Breast epithelium (tissue), 4 donors: ENCODE results near the gene NTN3. TPM values are rescaled to one million over a fixed set of nuclear protein-coding genes. Genes with fewer than 3 reads are reported as not detected.

Source experiments
- DNase-seq, 2 donors: peaks; one replicate each; pipeline ENCODE4 v3.0.0-alpha.2; 2019; ENCODE audit warnings: low spot score in 2 of 2
- H3K27ac ChIP-seq, 2 donors: fragments of 200-600 bp; sonication (generic) in 1 of 2; one replicate each; pipeline ENCODE4 v1.5.1; 2016 to 2019; ENCODE audit warnings: mild to moderate bottlenecking in 1 of 2
- H3K27me3 ChIP-seq, 2 donors: fragments of 200-600 bp; sonication (generic) in 1 of 2; one replicate each; pipeline versions ENCODE4 v1.5.1 to v1.6.0; 2017 to 2019; ENCODE audit warnings: control low read depth in 1 of 2, mild to moderate bottlenecking in 1 of 2
- H3K36me3 ChIP-seq: fragments of 200-600 bp; one replicate; pipeline ENCODE4 v1.5.1; 2019
- H3K4me1 ChIP-seq, 2 donors: fragments of 200-600 bp; sonication (generic); one replicate each; pipeline ENCODE4 v1.5.1; 2016 to 2019; ENCODE audit warnings: control low read depth in 1 of 2
- H3K4me3 ChIP-seq, 3 donors: fragments of 200-600 bp; sonication (generic); 1 replicate in 2 of 3; 2 replicates in 1 of 3; pipeline ENCODE4 v1.5.1; 2016 to 2019; ENCODE audit warnings: mild to moderate bottlenecking in 3 of 3, moderate library complexity in 2 of 3
- H3K9me3 ChIP-seq, 2 donors: fragments of 200-600 bp; sonication (generic) in 1 of 2; one replicate each; pipeline ENCODE4 v1.5.1; 2016 to 2019; ENCODE audit warnings: control low read depth in 1 of 2
- POLR2A ChIP-seq: fragments of 450-650 bp; IDR thresholded peaks from one replicate; pipeline ENCODE4 v1.6.1; 2016; ENCODE audit warnings: antibody characterized with exemption, mild to moderate bottlenecking, moderate library complexity
- POLR2AphosphoS5 ChIP-seq, 3 donors: sonication (generic); formaldehyde crosslinking; IDR thresholded peaks; one replicate each; pipeline ENCODE4 v1.6.1; 2017; ENCODE audit warnings: antibody characterized with exemption in 3 of 3
- intact Hi-C: fragments of 100-400 bp; cut with DNase I; formaldehyde crosslinking; loops from one replicate; pipeline ENCODE4 v1.15.1; 2023; ENCODE audit warnings: low total_unique reads
- total RNA-seq, 3 donors: library from RNA; depleted of rRNA; stranded (reverse); fragments of >200 nt; gene quantifications; one replicate each; pipeline ENCODE4 v1.1.0, GENCODE V29; 2016
- TF ChIP-seq, protein P1 (sequence below), 3 donors: fragments of 450-650 bp; IDR thresholded peaks; one replicate each; pipeline ENCODE4 v1.5.1; 2016 to 2017; ENCODE audit warnings: antibody characterized with exemption in 3 of 3, mild to moderate bottlenecking in 3 of 3, moderate library complexity in 3 of 3

Gene NTN3
- total RNA-seq, 3 donors from 2014 or later: not detected

GRCh38 chr16:2425825-2426430, 45.2 kb upstream of the NTN3 start:
- Histone ChIP-seq H3K9me3 (no peaks in the 10 kb centered on the region), H3K36me3 (no peaks in the 10 kb centered on the region), H3K4me1 (peaks cover 5 to 6% of the 10 kb centered on the region in 2 donors), H3K27ac (no peak overlapping the region), H3K27me3 (no peaks in the 10 kb centered on the region), H3K4me3 (no peak overlapping the region)
- intact Hi-C loops: loop anchor here (10.0 kb wide), 1 partner anchor 81 kb away; the partner anchor contains the start of gene ABCA3
- no peak for TF ChIP-seq POLR2AphosphoS5 (IDR thresholded peaks at IDR 0.05)
- TF ChIP-seq POLR2A: no peak
- TF ChIP-seq, protein P1, sequence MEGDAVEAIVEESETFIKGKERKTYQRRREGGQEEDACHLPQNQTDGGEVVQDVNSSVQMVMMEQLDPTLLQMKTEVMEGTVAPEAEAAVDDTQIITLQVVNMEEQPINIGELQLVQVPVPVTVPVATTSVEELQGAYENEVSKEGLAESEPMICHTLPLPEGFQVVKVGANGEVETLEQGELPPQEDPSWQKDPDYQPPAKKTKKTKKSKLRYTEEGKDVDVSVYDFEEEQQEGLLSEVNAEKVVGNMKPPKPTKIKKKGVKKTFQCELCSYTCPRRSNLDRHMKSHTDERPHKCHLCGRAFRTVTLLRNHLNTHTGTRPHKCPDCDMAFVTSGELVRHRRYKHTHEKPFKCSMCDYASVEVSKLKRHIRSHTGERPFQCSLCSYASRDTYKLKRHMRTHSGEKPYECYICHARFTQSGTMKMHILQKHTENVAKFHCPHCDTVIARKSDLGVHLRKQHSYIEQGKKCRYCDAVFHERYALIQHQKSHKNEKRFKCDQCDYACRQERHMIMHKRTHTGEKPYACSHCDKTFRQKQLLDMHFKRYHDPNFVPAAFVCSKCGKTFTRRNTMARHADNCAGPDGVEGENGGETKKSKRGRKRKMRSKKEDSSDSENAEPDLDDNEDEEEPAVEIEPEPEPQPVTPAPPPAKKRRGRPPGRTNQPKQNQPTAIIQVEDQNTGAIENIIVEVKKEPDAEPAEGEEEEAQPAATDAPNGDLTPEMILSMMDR (IDR thresholded peaks at IDR 0.05): no peak
- DNase-seq: no peak

- Histone ChIP-seq H3K9me3 (no peaks in the 10 kb centered on the region), H3K4me1 (peaks cover 5 to 6% of the 10 kb centered on the region in 2 donors), H3K27me3 (no peaks in the 10 kb centered on the region), H3K27ac (no peak overlapping the region), H3K36me3 (no peaks in the 10 kb centered on the region), H3K4me3 (no peak overlapping the region)
- no peak for DNase-seq
- TF ChIP-seq, protein P1 (IDR thresholded peaks at IDR 0.05): no peak
- TF ChIP-seq POLR2A (no peak), POLR2AphosphoS5 (IDR thresholded peaks at IDR 0.05) (no peak)
- intact Hi-C loops: loop anchor here (10.0 kb wide), 1 partner anchor 82 kb away; the partner anchor contains the start of gene ABCA3
Observed at GRCh38 chr16:2426941-2427361, 44.1 kb upstream of the NTN3 start.

DNA sequence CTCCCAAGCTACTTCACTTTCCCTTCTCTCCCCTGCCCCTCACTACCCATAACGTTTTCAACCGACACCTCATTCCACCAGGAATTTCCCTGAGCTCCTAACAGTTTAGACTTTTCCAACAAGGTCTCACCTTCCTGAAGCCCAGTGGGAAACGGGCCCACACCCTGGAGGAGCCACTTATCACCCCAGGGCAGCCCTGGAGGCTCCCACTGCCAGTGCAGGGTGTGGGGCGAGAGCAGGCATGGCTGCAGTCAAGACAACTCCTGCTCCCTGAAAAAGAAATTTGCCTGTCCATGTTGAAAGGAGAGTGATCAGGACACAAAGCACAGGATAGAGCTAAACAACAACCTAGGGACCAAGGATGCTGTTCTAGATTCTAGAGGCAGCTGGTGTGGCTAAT, 43.6 kb upstream of the NTN3 start:
- Histone ChIP-seq H3K4me1 (peaks cover 5 to 6% of the 10 kb centered on the region in 2 donors), H3K9me3 (no peaks in the 10 kb centered on the region), H3K27ac (no peak overlapping the region), H3K36me3 (no peaks in the 10 kb centered on the region), H3K27me3 (no peaks in the 10 kb centered on the region), H3K4me3 (no peak overlapping the region)
- TF ChIP-seq POLR2AphosphoS5 (IDR thresholded peaks at IDR 0.05): no peak
- TF ChIP-seq, protein P1 (IDR thresholded peaks at IDR 0.05): no peak
- TF ChIP-seq POLR2A: no peak
- DNase-seq: no peak
- intact Hi-C loops: loop anchor here (10.0 kb wide), 1 partner anchor 83 kb away; the partner anchor contains the start of gene ABCA3

DNA sequence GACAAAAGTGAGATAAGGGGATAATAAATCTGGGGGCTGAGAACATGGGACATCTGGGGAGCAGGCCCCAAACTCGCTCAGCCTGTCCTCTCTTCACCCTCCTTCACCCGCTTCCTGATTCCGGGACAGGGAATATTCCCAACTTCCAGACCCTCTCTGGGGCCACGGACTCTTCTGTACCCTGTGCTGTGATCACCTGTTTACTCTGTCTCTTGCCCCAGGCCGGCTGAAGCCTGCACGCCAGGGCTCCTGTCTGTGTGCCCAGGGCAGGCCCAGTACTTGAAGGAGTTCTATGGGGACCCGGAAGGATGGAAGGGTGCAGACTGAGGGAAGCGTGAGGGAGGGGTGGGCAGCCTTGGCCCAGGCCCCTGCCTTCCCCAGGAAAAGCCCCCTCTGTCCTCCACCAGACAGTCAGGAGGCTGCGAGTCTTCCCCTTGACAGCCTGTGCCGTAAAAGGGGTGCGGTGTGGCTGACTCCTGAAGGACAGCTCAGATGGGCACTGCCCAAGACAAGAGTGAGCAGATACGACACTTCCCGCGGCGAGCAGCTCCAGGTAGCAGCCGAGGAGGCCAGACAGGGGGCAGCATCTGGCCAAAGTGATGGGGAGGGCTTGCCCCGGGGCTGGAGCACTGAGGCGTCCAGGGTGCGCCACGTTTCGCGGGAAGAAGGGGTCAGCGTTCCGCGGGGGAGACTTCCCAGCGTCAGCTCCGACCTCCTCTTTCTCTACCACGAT, 42.9 kb upstream of the NTN3 start:
- TF ChIP-seq POLR2A: no peak
- TF ChIP-seq, protein P1 (IDR thresholded peaks at IDR 0.05): peak in 1 of 3 donors; percentile 20
- H3K4me1 ChIP-seq: peaks cover 5 to 6% of the 10 kb centered on the region in 2 donors
- no peaks in the 10 kb centered on the region for H3K27me3 ChIP-seq
- no peak for DNase-seq
- peak overlapping the region; percentile 72 to 99 (median 87) for H3K4me3 ChIP-seq
- H3K36me3 ChIP-seq: no peaks in the 10 kb centered on the region
- intact Hi-C loops: loop anchor here (10.0 kb wide), 1 partner anchor 83 kb away; the partner anchor contains the start of gene ABCA3
- H3K27ac ChIP-seq: peak overlapping the region; percentile 77 to 90
- H3K9me3 ChIP-seq: no peaks in the 10 kb centered on the region

- DNase-seq: no peak
- Histone ChIP-seq H3K4me1 (peaks cover 5 to 6% of the 10 kb centered on the region in 2 donors), H3K36me3 (no peaks in the 10 kb centered on the region), H3K27ac (peak overlapping the region; percentile 77 to 90), H3K4me3 (peak overlapping the region; percentile 72 to 99 (median 87)), H3K27me3 (no peaks in the 10 kb centered on the region), H3K9me3 (no peaks in the 10 kb centered on the region)
- no peak for TF ChIP-seq POLR2AphosphoS5 (IDR thresholded peaks at IDR 0.05)
- TF ChIP-seq, protein P1 (IDR thresholded peaks at IDR 0.05): peak in 1 of 3 donors; percentile 14
- intact Hi-C loops: loop anchor here (10.0 kb wide), 1 partner anchor 84 kb away; the partner anchor contains the start of gene ABCA3
Observed at GRCh38 chr16:2428784-2429033, 42.4 kb upstream of the NTN3 start.
